SK-N-SH treated with all-trans-retinoic acid at 6 μM for 48 hours (cell line): ENCODE data around the gene CD320.
"Not testable (repeated sequence)": the region's sequence is repeated elsewhere in the genome, so short reads cannot be mapped to it uniquely, and the experiment has no call there.

Source experiments
- ATAC-seq: fragments of 200-7000 bp; cut with Tn5 transposase; 3 replicates; pipeline ENCODE4 v1.9.1; 2020; ENCODE audit warnings: mild to moderate bottlenecking, moderate library complexity
- ARNTL ChIP-seq: fragments of 450-650 bp; formaldehyde crosslinking; IDR thresholded peaks from 2 replicates; pipeline ENCODE4 v1.5.0; 2020; ENCODE audit warnings: low read depth, mild to moderate bottlenecking, moderate library complexity, borderline replicate concordance
- BACH2 ChIP-seq: fragments of 250-450 bp; sonication (Bioruptor Pico); IDR thresholded peaks from 2 replicates; pipeline ENCODE4 v1.9.0; 2021; ENCODE audit warnings: mild to moderate bottlenecking, borderline replicate concordance
- CREB5 ChIP-seq: fragments of 250-450 bp; sonication (Bioruptor Pico); IDR thresholded peaks from 2 replicates; pipeline ENCODE4 v1.5.1; 2020; ENCODE audit warnings: low read depth, mild to moderate bottlenecking, moderate library complexity
- ESRRG ChIP-seq: fragments of 250-450 bp; sonication (Bioruptor Pico); IDR thresholded peaks from 2 replicates; pipeline ENCODE4 v1.6.1; 2021; ENCODE audit warnings: mild to moderate bottlenecking
- GLIS3 ChIP-seq: fragments of 250-450 bp; sonication (Bioruptor Pico); IDR thresholded peaks from 2 replicates; pipeline ENCODE4 v1.5.0; 2020; ENCODE audit warnings: mild to moderate bottlenecking, moderate library complexity
- ISL1 ChIP-seq: fragments of 250-450 bp; sonication (Bioruptor Pico); IDR thresholded peaks from 2 replicates; pipeline ENCODE4 v2.1.2; 2022; ENCODE audit warnings: mild to moderate bottlenecking, moderate library complexity
- OSR1 ChIP-seq: fragments of 250-450 bp; sonication (Bioruptor Pico); IDR thresholded peaks from 2 replicates; pipeline ENCODE4 v1.8.0; 2022; ENCODE audit warnings: moderate library complexity, mild to moderate bottlenecking, inconsistent platforms
- PATZ1 ChIP-seq: fragments of 250-450 bp; sonication (Bioruptor Pico); IDR thresholded peaks from 2 replicates; pipeline ENCODE4 v1.8.0; 2020; ENCODE audit warnings: mild to moderate bottlenecking, moderate library complexity, borderline replicate concordance
- PPARA ChIP-seq: fragments of 250-450 bp; sonication (Bioruptor Pico); IDR thresholded peaks from 2 replicates; pipeline ENCODE4 v1.5.0; 2020; ENCODE audit warnings: mild to moderate bottlenecking, borderline replicate concordance
- RARB ChIP-seq: fragments of 250-450 bp; sonication (Bioruptor Pico); IDR thresholded peaks from 2 replicates; pipeline ENCODE4 v1.8.0; 2021; ENCODE audit warnings: mild to moderate bottlenecking, moderate library complexity
- SNAI2 ChIP-seq: fragments of 250-450 bp; sonication (Bioruptor Pico); IDR thresholded peaks from 2 replicates; pipeline ENCODE4 v1.5.0; 2020; ENCODE audit warnings: mild to moderate bottlenecking, moderate library complexity
- TCF4 ChIP-seq: fragments of 250-450 bp; sonication (Bioruptor Pico); IDR thresholded peaks from 2 replicates; pipeline ENCODE4 v1.8.0; 2021; ENCODE audit warnings: mild to moderate bottlenecking, moderate library complexity, borderline replicate concordance
- TOX ChIP-seq: fragments of 250-450 bp; sonication (Bioruptor Pico); IDR thresholded peaks from 2 replicates; pipeline ENCODE4 v1.8.0; 2021; ENCODE audit warnings: mild to moderate bottlenecking, moderate library complexity, borderline replicate concordance
- TSHZ2 ChIP-seq: fragments of 250-450 bp; sonication (Bioruptor Pico); IDR thresholded peaks from 2 replicates; pipeline ENCODE4 v1.5.0; 2020; ENCODE audit warnings: mild to moderate bottlenecking, moderate library complexity
- ZC3H10 ChIP-seq: fragments of 250-450 bp; sonication (Bioruptor Pico); IDR thresholded peaks from 2 replicates; pipeline ENCODE4 v1.5.1; 2021; ENCODE audit warnings: mild to moderate bottlenecking, moderate library complexity
- ZFP3 ChIP-seq: fragments of 250-450 bp; sonication (Bioruptor Pico); IDR thresholded peaks from 2 replicates; pipeline ENCODE4 v1.5.0; 2020; ENCODE audit warnings: mild to moderate bottlenecking, moderate library complexity
- ZFP30 ChIP-seq: fragments of 450-650 bp; formaldehyde crosslinking; IDR thresholded peaks from 2 replicates; pipeline ENCODE4 v1.5.0; 2022; ENCODE audit warnings: mild to moderate bottlenecking, moderate library complexity
- ZNF565 ChIP-seq: fragments of 450-650 bp; formaldehyde crosslinking; conservative IDR thresholded peaks from 2 replicates; pipeline ENCODE4 v1.5.0; 2020; ENCODE audit warnings: low read depth, mild to moderate bottlenecking, moderate library complexity
- ZNF70 ChIP-seq: fragments of 450-650 bp; formaldehyde crosslinking; IDR thresholded peaks from 2 replicates; pipeline ENCODE4 v1.5.0; 2020; ENCODE audit warnings: mild to moderate bottlenecking, moderate library complexity
- ZNF8 ChIP-seq: fragments of 450-650 bp; formaldehyde crosslinking; IDR thresholded peaks from 2 replicates; pipeline ENCODE4 v1.5.0; 2020; ENCODE audit warnings: mild to moderate bottlenecking, moderate library complexity
- TF ChIP-seq, protein P1 (sequence below): fragments of 250-450 bp; sonication (Bioruptor Pico); IDR thresholded peaks from 2 replicates; pipeline ENCODE4 v1.8.0; 2021; ENCODE audit warnings: low read depth, mild to moderate bottlenecking, moderate library complexity, borderline replicate concordance
- TF ChIP-seq, protein P2 (sequence below): fragments of 250-450 bp; sonication (Bioruptor Pico); IDR thresholded peaks from 2 replicates; pipeline ENCODE4 v1.5.1; 2021; ENCODE audit warnings: mild to moderate bottlenecking, moderate library complexity

CD320 gene

DNA sequence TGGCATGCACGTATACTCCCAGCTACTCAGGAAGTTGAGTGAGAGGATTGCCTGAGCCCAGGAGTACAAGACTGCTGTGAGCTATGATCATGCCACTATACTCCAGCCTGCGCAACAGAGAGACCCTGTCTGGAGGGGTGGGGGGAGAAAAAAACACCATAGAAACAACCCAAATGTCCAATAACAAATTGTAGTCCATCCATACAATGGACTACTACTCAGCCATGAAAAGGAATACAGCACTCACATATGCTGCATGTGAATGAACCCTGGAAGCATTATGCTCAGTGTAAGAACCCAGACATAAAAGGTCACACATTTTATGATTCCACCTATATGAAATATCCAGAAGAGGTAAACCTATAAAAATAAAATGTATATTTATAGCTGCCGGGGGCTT lies 42.3 kb downstream of the CD320 start:
- TF ChIP-seq GLIS3 (CRISPR knock-in tag) (no peak), TSHZ2 (CRISPR knock-in tag) (no peak), PPARA (no peak), ZNF70 (CRISPR knock-in tag) (no peak), RARB (CRISPR knock-in tag) (no peak), SNAI2 (no peak), CREB5 (CRISPR knock-in tag) (no peak), TCF4 (CRISPR knock-in tag) (no peak), ZFP3 (CRISPR knock-in tag) (no peak), OSR1 (CRISPR knock-in tag) (no peak), BACH2 (CRISPR knock-in tag) (no peak), ZFP30 (CRISPR knock-in tag) (no peak), TOX (no peak), ARNTL (no peak), ISL1 (CRISPR knock-in tag) (no peak), ZNF565 (CRISPR knock-in tag) (no peak), ZC3H10 (CRISPR knock-in tag) (no peak), ESRRG (CRISPR knock-in tag) (no peak), PATZ1 (no peak)
- TF ChIP-seq, protein P1, sequence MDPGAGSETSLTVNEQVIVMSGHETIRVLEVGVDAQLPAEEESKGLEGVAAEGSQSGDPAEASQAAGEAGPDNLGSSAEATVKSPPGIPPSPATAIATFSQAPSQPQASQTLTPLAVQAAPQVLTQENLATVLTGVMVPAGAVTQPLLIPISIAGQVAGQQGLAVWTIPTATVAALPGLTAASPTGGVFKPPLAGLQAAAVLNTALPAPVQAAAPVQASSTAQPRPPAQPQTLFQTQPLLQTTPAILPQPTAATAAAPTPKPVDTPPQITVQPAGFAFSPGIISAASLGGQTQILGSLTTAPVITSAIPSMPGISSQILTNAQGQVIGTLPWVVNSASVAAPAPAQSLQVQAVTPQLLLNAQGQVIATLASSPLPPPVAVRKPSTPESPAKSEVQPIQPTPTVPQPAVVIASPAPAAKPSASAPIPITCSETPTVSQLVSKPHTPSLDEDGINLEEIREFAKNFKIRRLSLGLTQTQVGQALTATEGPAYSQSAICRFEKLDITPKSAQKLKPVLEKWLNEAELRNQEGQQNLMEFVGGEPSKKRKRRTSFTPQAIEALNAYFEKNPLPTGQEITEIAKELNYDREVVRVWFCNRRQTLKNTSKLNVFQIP: no peak
- no peak for ATAC-seq

- ATAC-seq: not testable (repeated sequence)
These were observed 43.9 kb downstream of the CD320 start for GRCh38 chr19:8264248-8264647.

DNA sequence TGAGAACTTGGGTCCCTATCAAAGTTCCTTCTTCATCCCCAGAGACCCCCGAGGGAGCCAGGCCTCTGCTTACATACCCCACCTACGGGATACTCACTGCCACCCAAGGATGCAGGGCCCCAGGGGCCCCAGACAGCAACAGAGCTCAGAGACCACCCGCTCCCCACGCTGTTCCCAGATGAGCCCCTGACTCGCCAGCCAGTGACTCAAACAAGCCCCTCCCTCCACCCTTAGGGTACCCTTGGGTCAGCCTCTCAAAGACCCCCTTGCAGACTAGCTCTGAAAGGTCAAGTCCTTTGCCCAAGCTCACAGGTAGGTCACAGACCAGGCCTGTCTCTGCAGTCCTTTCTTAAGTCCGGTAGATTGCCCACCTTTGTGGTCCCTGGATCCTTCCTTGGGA lies 45.7 kb downstream of the CD320 start:
- ATAC-seq: no peak
- no peak for TF ChIP-seq TSHZ2 (CRISPR knock-in tag)
- TF ChIP-seq ZNF8 (CRISPR knock-in tag): no peak
- no peak for TF ChIP-seq PATZ1
- TF ChIP-seq, protein P2, sequence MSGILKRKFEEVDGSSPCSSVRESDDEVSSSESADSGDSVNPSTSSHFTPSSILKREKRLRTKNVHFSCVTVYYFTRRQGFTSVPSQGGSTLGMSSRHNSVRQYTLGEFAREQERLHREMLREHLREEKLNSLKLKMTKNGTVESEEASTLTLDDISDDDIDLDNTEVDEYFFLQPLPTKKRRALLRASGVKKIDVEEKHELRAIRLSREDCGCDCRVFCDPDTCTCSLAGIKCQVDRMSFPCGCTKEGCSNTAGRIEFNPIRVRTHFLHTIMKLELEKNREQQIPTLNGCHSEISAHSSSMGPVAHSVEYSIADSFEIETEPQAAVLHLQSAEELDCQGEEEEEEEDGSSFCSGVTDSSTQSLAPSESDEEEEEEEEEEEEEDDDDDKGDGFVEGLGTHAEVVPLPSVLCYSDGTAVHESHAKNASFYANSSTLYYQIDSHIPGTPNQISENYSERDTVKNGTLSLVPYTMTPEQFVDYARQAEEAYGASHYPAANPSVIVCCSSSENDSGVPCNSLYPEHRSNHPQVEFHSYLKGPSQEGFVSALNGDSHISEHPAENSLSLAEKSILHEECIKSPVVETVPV: no peak
- TF ChIP-seq ZFP3 (CRISPR knock-in tag): no peak
- TF ChIP-seq RARB (CRISPR knock-in tag): no peak
